ENCODE results near the gene CFAP54. TPM values are rescaled to one million over a fixed set of nuclear protein-coding genes. Genes with fewer than 3 reads are reported as not detected.
"Not testable (repeated sequence)": the region's sequence is repeated elsewhere in the genome, so short reads cannot be mapped to it uniquely, and the experiment has no call there.

CFAP54 gene
- total RNA-seq, 4 donors from 2014 or later, result 0.22 to 0.62 (median 0.57) TPM; not detected in 1

GRCh38 chr12:96456265-96456974, 33.0 kb upstream of the CFAP54 start:
- TF ChIP-seq POLR2A (IDR thresholded peaks at IDR 0.05), result no peak
- TF ChIP-seq, protein P1, sequence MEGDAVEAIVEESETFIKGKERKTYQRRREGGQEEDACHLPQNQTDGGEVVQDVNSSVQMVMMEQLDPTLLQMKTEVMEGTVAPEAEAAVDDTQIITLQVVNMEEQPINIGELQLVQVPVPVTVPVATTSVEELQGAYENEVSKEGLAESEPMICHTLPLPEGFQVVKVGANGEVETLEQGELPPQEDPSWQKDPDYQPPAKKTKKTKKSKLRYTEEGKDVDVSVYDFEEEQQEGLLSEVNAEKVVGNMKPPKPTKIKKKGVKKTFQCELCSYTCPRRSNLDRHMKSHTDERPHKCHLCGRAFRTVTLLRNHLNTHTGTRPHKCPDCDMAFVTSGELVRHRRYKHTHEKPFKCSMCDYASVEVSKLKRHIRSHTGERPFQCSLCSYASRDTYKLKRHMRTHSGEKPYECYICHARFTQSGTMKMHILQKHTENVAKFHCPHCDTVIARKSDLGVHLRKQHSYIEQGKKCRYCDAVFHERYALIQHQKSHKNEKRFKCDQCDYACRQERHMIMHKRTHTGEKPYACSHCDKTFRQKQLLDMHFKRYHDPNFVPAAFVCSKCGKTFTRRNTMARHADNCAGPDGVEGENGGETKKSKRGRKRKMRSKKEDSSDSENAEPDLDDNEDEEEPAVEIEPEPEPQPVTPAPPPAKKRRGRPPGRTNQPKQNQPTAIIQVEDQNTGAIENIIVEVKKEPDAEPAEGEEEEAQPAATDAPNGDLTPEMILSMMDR (IDR thresholded peaks at IDR 0.05), result no peak
- Histone ChIP-seq H3K27ac (no peak overlapping the region), H3K27me3 (no peaks in the 10 kb centered on the region), H3K4me1 (peaks cover 0 to 11% (median 0%) of the 10 kb centered on the region in 3 donors), H3K4me3 (no peak overlapping the region), H3K36me3 (no peaks in the 10 kb centered on the region), H3K9me3 (no peaks in the 10 kb centered on the region)
- no peak for DNase-seq
- 71 to 75% methylated on average over 5 of the region's 5 CpGs for WGBS, 2 donors
- intact Hi-C loops (cut with DNase I), result no loop called here

DNA sequence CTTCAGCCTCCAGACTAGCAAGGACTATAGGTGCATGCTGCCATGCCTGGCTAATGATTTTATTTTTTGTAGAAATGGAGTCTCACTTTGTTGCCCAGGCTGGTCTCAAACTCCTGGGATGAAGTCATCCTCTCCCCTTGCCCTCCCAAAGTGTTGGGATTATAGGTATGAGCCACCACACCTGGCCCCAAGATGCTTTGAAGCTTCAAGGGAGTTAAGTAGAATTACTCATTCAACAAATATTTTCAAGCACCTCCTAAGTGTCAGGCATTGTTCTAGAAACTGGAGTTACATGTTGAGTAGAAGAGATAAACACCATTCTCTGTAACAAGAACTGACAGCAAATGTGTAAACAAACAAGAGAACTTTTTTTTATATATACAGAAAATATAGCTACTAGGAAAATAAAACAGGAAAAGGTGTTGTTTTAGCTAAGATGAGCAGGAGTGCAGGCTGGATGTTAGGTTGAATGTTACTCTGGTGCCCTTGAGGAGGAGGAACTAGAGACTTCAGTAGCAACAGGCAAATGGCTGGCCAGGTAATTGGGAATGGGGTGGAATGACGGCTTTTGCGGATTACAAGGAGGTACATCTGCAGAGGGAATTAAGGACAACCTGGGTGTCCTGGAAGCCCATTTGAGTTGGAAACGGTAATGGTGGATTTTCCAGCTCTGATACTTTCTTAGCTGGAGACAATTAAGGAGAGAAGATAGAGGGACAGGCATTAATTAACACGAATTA, 32.0 kb upstream of the CFAP54 start:
- DNase-seq, result no peak
- Histone ChIP-seq H3K9me3 (no peaks in the 10 kb centered on the region), H3K4me1 (peaks cover 0 to 11% (median 0%) of the 10 kb centered on the region in 3 donors), H3K4me3 (no peak overlapping the region), H3K36me3 (no peaks in the 10 kb centered on the region), H3K27ac (peak overlapping the region in 1 of 4 donors; percentile 33), H3K27me3 (no peaks in the 10 kb centered on the region)
- WGBS, 2 donors, result 91 to 94% methylated on average over 4 of the region's 4 CpGs
- no peak for TF ChIP-seq POLR2A (IDR thresholded peaks at IDR 0.05)
- TF ChIP-seq, protein P1 (IDR thresholded peaks at IDR 0.05), result no peak
- intact Hi-C loops (cut with DNase I), result no loop called here

DNA sequence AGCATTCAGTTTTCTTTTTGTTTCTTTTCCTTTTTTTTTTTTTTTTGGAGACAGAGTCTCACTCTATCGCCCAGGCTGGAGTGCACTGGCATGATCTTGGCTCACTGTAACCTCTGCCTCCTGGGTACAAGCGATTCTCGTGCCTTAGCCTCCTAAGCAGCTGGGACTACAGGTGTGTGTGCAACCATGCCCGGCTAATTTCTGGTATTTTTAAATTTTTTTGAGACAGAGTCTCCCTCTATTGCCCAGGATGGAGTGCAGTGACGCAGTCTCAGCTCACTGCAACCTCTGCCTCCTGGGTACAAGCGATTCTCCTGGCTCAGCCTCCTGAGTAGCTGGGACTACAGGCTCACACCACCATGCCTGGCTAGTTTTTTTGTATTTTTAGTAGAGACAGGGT, 30.1 kb upstream of the CFAP54 start:
- H3K4me3 ChIP-seq; H3K4me1 ChIP-seq; intact Hi-C loops (cut with DNase I); H3K27ac ChIP-seq; DNase-seq; H3K36me3 ChIP-seq; H3K27me3 ChIP-seq; H3K9me3 ChIP-seq: not testable (repeated sequence)
- WGBS, 2 donors, result 76 to 94% methylated on average over 6 of the region's 6 CpGs

DNA sequence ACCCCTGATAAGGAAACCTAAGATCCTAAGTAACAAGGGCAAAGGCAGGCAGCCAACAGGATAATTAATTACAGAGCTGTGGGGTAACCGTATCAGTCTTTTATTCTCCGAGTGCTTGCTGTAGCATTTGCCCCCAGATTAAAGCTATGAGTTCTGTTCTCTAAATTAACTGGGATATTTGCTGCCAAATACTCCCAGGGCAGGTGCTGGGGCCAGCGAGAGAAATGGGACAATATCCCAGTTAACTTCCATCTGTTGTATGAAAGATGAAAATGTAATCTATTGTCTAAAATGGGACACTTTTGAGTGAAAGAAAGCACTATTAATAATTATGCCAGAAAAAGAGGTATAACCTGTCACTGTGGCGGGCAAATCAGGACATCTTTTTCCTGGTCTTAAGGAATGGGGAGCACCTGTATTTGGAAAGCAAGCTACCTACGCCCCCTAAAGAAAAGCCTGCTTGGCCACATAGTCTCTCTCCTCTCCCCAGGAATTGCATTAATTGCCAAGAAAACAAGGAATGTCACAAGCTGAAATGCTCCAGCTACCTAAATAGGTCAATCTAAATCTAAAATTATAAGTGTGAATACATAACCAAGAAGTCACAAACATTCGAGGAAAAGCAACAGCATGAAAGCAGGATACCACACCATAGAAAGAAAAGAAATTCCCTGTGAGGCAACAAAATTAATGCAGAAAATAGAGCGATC, 26.7 kb upstream of the CFAP54 start:
- Histone ChIP-seq H3K9me3 (no peaks in the 10 kb centered on the region), H3K27me3 (no peaks in the 10 kb centered on the region), H3K27ac (no peak overlapping the region), H3K36me3 (no peaks in the 10 kb centered on the region), H3K4me3 (no peak overlapping the region), H3K4me1 (peaks cover 0 to under 1% (median 0%) of the 10 kb centered on the region in 3 donors)
- intact Hi-C loops (cut with DNase I), result no loop called here
- TF ChIP-seq, protein P1 (IDR thresholded peaks at IDR 0.05), result no peak
- no peak for TF ChIP-seq POLR2A (IDR thresholded peaks at IDR 0.05)
- DNase-seq, result no peak
- WGBS, 2 donors, result 60 to 62% methylated on average over 7 of the region's 7 CpGs

- H3K27ac ChIP-seq, result no peak overlapping the region
- H3K4me1 ChIP-seq, result no peaks in the 10 kb centered on the region
- H3K4me3 ChIP-seq, result no peak overlapping the region
- no peak for TF ChIP-seq POLR2A (IDR thresholded peaks at IDR 0.05)
- no peak for DNase-seq
- H3K9me3 ChIP-seq, result no peaks in the 10 kb centered on the region
- no peaks in the 10 kb centered on the region for H3K27me3 ChIP-seq
- H3K36me3 ChIP-seq, result no peaks in the 10 kb centered on the region
- intact Hi-C loops (cut with DNase I), result no loop called here
- 88 to 91% methylated on average over 3 of the region's 3 CpGs for WGBS, 2 donors
Observed at GRCh38 chr12:96465896-96466295, 23.5 kb upstream of the CFAP54 start.

Data from esophagus squamous epithelium (tissue), 5 donors.